Uterus (tissue), 2 donors: ENCODE results near the gene IL6R.

Source experiments
- POLR2A ChIP-seq, 2 donors: fragments of 450-650 bp; IDR thresholded peaks; one replicate each; pipeline ENCODE4 v1.6.1; 2016; ENCODE audit warnings: antibody characterized with exemption in 2 of 2, mild to moderate bottlenecking in 1 of 2, moderate library complexity in 1 of 2
- TF ChIP-seq, protein P1 (sequence below), 4 experiments: fragments of 200-600 bp in 2 of 4; fragments of 450-650 bp in 2 of 4; sonication (generic) in 2 of 4; IDR thresholded peaks; one replicate each; pipeline ENCODE4 v1.5.1; 2016 to 2019; ENCODE audit warnings: antibody characterized with exemption in 4 of 4, mild to moderate bottlenecking in 2 of 4, moderate library complexity in 1 of 4

DNA sequence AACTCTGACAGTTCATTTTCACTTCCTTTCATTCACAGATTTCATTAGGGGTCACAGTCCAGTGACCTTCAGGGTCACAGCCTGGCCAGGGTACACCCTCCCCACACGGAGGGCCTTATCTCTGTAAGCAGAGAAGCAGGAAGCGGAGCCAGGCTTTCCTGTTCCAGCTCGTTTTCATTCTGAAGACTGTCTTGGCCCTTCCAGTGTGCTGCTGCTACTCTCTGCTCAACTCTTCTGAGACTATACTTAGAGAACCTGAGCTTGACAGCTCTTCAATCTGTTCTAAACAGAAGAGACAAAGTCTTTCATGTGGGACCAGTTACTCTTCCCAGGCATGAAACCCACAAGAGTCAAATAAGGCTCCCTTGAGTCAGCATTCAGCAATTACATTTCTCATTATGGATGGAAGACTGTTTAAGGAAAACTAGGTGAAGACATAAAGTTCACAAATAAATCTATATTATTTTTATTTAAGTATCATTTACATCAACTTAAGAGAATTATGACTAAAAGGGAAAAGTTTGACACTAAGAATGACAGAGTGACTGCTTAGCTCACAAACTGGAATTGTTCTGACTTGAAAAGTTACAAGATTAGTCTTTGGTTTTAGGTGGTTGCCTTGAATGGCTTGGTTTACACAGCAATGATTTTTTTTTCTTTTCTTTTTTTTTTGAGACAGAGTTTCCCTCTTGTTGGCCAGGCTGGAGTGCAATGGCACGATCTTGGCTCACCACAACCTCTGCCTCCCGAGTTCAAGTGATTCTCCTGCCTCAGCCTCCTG lies 92.1 kb downstream of the IL6R start:
- TF ChIP-seq, protein P1, sequence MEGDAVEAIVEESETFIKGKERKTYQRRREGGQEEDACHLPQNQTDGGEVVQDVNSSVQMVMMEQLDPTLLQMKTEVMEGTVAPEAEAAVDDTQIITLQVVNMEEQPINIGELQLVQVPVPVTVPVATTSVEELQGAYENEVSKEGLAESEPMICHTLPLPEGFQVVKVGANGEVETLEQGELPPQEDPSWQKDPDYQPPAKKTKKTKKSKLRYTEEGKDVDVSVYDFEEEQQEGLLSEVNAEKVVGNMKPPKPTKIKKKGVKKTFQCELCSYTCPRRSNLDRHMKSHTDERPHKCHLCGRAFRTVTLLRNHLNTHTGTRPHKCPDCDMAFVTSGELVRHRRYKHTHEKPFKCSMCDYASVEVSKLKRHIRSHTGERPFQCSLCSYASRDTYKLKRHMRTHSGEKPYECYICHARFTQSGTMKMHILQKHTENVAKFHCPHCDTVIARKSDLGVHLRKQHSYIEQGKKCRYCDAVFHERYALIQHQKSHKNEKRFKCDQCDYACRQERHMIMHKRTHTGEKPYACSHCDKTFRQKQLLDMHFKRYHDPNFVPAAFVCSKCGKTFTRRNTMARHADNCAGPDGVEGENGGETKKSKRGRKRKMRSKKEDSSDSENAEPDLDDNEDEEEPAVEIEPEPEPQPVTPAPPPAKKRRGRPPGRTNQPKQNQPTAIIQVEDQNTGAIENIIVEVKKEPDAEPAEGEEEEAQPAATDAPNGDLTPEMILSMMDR (IDR thresholded peaks at IDR 0.05): no peak
- peak in 1 of 2 donors; percentile 11 for TF ChIP-seq POLR2A (IDR thresholded peaks at IDR 0.05)
